Testis (tissue), 3 donors: Measurements from ENCODE around the gene CMTM8. TPM values are rescaled to one million over a fixed set of nuclear protein-coding genes. Genes with fewer than 3 reads are reported as not detected.

Source experiments
- DNase-seq: peaks from one replicate; pipeline ENCODE4 v3.0.0-alpha.2; 2019
- H3K27ac ChIP-seq, 2 donors: fragments of 200-600 bp; sonication (generic); one replicate each; pipeline ENCODE4 v1.5.1; 2019
- H3K27me3 ChIP-seq: fragments of 200-600 bp; sonication (generic); one replicate; pipeline ENCODE4 v1.5.1; 2019
- H3K36me3 ChIP-seq: fragments of 200-600 bp; sonication (generic); one replicate; pipeline ENCODE4 v1.5.1; 2017; ENCODE audit warnings: low read depth; ENCODE audit errors: missing control alignments
- H3K4me1 ChIP-seq: fragments of 200-600 bp; sonication (generic); one replicate; pipeline ENCODE4 v1.5.1; 2019
- H3K4me3 ChIP-seq, 2 donors: fragments of 200-600 bp; sonication (generic); one replicate each; pipeline ENCODE4 v1.5.1; 2017 to 2019
- H3K9me3 ChIP-seq: fragments of 200-600 bp; sonication (generic); one replicate; pipeline ENCODE4 v1.5.1; 2017
- CTCF ChIP-seq, 3 experiments: fragments of 450-650 bp in 2 of 3; fragments of 200-600 bp in 1 of 3; sonication (generic) in 1 of 3; IDR thresholded peaks; one replicate each; pipeline ENCODE4 v1.5.1; 2016 to 2019; ENCODE audit warnings: antibody characterized with exemption in 3 of 3, mild to moderate bottlenecking in 2 of 3, moderate library complexity in 1 of 3
- POLR2A ChIP-seq: fragments of 450-650 bp; IDR thresholded peaks from one replicate; pipeline ENCODE4 v1.6.1; 2017; ENCODE audit warnings: antibody characterized with exemption, mild to moderate bottlenecking, moderate library complexity
- WGBS, 2 donors: methylation state at CpG; one replicate each; pipeline ENCODE4 v1.1.5; 2018; 5-methylcytosine and 5-hydroxymethylcytosine counted together
- intact Hi-C: fragments of 100-400 bp; cut with DNase I; formaldehyde crosslinking; loops from one replicate; pipeline ENCODE4 v1.15.1; 2023; ENCODE audit warnings: low total_unique reads
- polyA plus RNA-seq: library from polyadenylated mRNA; stranded (reverse); fragments of 350-450 nt; fragmentation: Illumina TruSeq; extraction: RNeasy Lipid Tissue Mini Kit (QIAGEN cat#74804); gene quantifications from one replicate; pipeline ENCODE4 v1.2.3, GENCODE V29; 2014; ENCODE audit warnings: low read depth, low replicate concordance; ENCODE audit not compliant: insufficient read depth
- small RNA-seq, 2 donors: library from RNA; depleted of rRNA; stranded (forward); fragments of <200 nt; gene quantifications; one replicate each; pipeline ENCODE3, GENCODE V24; 2016
- total RNA-seq, 2 donors: library from RNA; depleted of rRNA; stranded (reverse); fragments of >200 nt; gene quantifications; one replicate each; pipeline ENCODE4 v1.2.3, GENCODE V29; 2016

The CMTM8 gene
- total and polyA plus RNA-seq, 3 donors from 2014 or later: 1.8 to 6.8 (median 2.5) TPM

GRCh38 chr3:32413845-32414521 lies 175.5 kb downstream of the CMTM8 start:
- no peaks in the 10 kb centered on the region for H3K9me3 ChIP-seq
- intact Hi-C loops: no loop called here
- no peak for DNase-seq
- no peaks in the 10 kb centered on the region for H3K36me3 ChIP-seq
- H3K27ac ChIP-seq: no peak overlapping the region
- H3K4me1 ChIP-seq: no peaks in the 10 kb centered on the region
- 89 to 91% methylated on average over 8 to 10 of the region's 10 CpGs for WGBS, 2 donors
- TF ChIP-seq POLR2A: no peak
- TF ChIP-seq CTCF (IDR thresholded peaks at IDR 0.05): no peak
- H3K4me3 ChIP-seq: no peak overlapping the region
- H3K27me3 ChIP-seq: no peaks in the 10 kb centered on the region

GRCh38 chr3:32414522-32415202 lies 176.2 kb downstream of the CMTM8 start:
- H3K27me3 ChIP-seq: no peaks in the 10 kb centered on the region
- peaks cover 2% of the 10 kb centered on the region for H3K4me1 ChIP-seq
- intact Hi-C loops: no loop called here
- no peaks in the 10 kb centered on the region for H3K36me3 ChIP-seq
- no peak for DNase-seq
- TF ChIP-seq CTCF (IDR thresholded peaks at IDR 0.05): no peak
- TF ChIP-seq POLR2A: no peak
- H3K9me3 ChIP-seq: no peaks in the 10 kb centered on the region
- H3K27ac ChIP-seq: no peak overlapping the region
- WGBS, 2 donors: 87 to 88% methylated on average over 6 of the region's 6 CpGs
- no peak overlapping the region for H3K4me3 ChIP-seq

- no peaks in the 10 kb centered on the region for H3K27me3 ChIP-seq
- peak overlapping the region; percentile 40 to 54 for H3K27ac ChIP-seq
- TF ChIP-seq CTCF (IDR thresholded peaks at IDR 0.05) (no peak), POLR2A (no peak)
- intact Hi-C loops: no loop called here
- no peak overlapping the region for H3K4me3 ChIP-seq
- H3K9me3 ChIP-seq: no peaks in the 10 kb centered on the region
- 84 to 87% methylated on average over 2 of the region's 2 CpGs for WGBS, 2 donors
- no peak for DNase-seq
- peaks cover 25% of the 10 kb centered on the region for H3K4me1 ChIP-seq
- H3K36me3 ChIP-seq: no peaks in the 10 kb centered on the region
Observed at GRCh38 chr3:32419742-32420125, 181.3 kb downstream of the CMTM8 start.

Small RNA genes within 50 kb of the gene (small RNA-seq; reads per million reads assigned to genes)
- gene AC097639.2: 0 reads per million in 2 donors

Other genes with a start within 250 kb of the CMTM8 start
- gene GPD1L, start 132.1 kb upstream of the CMTM8 start, total RNA-seq: 10 to 100 TPM; 15.4 to 18.4 TPM
- 13.4 TPM for gene GPD1L, start 132.1 kb upstream of the CMTM8 start, polyA plus RNA-seq
- gene CMTM7, start 153.2 kb downstream of the CMTM8 start, total RNA-seq: 10 to 100 TPM; 19.7 to 40.9 TPM
- gene CMTM7, start 153.2 kb downstream of the CMTM8 start, polyA plus RNA-seq: 15.0 TPM